ENCODE measurements around the gene TECR.

The TECR gene

DNA sequence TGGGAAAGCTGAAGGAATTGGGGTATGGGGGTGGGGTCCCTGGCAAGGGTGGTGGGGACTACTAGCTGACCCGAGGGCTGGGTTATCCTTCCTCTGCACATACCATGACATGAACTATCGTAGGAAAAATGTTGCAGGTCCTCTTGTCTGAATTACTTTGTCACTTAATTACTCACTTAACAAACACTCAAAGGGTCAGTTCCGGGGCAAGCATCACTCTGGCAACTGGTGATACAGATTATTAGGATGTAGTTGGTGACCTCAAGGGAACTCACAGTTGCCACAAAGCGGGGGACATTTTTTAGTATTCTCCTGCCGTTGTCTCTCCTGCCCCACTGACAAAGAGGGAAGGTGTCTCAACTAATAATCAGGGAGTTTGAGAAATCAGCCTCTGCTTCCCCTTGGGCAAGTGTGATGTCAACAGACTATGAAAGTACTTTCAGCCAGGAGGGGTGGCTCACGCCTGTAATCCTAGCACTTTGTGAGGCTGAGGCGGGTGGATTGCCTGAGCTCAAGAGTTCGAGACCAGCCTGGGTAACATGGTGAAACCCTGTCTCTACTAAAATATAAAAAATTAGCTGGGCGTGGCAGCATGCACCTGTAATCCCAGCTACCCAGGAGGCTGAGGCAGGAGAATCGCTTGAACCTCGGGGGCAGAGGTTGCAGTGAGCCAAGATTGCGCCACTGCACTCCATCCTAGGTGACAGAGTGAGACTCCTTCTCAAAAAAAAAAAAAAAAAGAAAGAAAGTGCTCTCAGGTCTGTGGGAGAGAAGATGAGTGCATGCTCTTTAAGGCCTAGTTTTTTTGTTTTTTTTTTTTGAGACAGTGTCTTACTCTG, 21.5 kb upstream of the TECR start:
- no peak for DNase-seq (ENCODE audit: low spot score)

DNA sequence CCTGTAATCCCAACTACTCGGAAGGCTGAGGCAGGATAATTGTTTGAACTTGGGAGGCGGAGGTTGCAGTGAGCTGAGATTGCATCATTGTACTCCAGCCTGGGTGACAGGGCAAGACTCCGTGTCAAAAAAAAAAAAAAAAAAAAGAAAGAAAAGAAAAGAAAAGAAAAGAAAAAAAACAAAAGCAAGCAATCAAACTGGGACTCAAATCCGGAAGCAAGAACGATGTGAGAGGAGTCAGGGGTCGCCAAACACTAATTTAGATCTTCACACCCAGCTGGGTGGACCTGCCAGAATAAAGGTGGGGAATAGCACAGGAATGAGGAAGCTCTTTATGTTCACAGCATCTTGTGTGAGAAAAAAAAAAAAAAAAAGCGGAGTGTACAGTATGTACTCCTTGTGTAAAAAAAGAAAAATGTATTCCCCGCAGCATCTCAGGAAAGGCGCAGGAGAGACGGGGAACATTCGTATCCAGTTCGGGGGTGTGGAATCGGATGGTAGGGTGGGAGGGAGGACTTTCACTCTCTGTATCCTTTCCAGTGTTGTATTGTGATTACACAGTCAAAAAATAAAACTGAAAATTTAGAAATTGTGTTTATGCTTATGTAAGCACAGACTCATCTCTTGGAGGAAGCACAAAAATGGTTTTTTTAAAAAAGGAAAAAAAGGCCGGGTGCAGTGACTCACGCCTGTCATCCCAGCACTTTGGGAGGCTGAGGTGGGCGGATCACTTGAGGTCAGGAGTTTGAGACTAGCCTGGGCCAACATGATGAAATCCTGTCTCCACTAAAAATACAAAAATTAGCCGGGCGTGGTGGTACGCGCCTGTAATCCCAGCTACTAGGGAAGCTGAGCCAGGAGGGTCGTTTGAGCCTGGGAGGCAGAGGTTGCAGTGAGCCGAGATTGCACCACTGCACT, 18.8 kb upstream of the TECR start:
- DNase-seq (ENCODE audit: low spot score), result no peak

DNA sequence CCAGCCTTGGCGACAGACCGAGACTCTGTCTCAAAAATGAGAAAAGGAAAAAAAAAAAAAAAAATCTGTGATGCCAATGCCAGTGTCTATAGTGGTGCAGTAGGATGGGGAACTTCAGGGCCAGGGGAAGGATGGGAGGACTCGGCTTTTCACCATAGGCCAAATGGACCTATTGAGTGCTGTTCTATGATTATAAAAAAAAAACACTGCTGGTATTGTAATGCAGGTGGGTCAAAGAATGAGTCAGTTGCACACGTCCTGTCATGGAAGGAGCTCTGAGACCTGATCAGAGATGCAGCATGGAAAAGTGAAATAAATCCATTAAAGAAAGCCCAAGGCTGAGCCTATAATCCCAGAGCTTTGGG, 18.2 kb upstream of the TECR start:
- DNase-seq (ENCODE audit: low spot score), result no peak

DNA sequence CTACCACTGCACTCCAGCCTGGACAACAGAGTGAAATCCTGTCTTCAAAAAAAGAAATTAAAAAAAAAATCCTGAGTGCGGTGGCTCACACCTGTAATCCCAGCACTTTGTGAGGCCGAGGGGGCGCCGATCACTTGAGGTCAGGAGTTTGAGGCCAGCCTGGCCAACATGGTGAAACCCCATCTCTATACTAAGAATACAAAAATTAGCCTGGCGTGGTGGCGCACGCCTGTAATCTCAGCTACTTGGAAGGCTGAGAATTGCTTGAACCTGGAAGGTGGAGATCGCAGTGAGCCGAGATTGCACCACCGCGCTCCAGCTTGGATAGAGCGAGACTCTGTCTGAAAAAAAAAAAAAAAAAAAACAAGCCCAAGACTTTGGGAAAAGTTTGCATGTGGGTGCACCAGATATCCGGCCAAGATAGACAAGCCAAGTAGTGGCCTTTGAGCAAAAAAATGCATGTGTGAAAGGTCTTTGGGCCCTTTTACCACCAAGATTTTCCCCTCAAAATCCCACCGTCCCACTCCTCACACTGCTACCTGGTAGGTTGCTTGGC, 16.9 kb upstream of the TECR start:
- DNase-seq (ENCODE audit: low spot score), result no peak

DNA sequence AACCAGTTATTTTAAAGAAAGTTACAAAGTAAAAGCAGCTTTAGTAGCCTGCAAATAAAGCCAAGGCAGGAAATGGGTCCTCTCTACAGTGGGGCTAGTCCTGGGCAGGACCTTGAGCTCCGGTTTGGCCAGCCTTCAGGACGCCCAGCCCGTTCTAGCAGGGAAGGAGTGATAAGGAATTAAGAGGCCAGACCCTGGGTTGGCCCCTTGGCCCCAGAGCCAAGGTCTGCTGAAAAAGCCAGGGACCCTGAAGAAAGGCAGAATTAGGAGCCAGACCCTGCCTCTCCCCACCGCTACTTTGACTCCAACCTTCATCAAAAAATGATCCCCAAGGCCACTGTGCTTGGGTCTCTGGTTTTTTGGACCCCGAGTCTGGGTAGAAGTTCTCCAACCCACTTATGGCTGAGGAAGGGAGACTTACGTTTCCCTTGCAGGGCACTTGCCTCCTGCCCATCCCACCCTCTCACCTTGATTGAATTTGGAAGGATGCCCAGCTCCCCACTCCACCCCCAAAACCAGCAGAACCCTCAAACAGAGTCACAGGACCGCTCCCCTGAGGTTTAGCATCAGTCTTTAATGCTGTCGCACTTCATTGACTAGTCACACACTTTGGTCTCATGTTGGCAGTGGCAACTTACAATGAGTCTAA, 15.1 kb upstream of the TECR start:
- DNase-seq (ENCODE audit: low spot score), result no peak

DNA sequence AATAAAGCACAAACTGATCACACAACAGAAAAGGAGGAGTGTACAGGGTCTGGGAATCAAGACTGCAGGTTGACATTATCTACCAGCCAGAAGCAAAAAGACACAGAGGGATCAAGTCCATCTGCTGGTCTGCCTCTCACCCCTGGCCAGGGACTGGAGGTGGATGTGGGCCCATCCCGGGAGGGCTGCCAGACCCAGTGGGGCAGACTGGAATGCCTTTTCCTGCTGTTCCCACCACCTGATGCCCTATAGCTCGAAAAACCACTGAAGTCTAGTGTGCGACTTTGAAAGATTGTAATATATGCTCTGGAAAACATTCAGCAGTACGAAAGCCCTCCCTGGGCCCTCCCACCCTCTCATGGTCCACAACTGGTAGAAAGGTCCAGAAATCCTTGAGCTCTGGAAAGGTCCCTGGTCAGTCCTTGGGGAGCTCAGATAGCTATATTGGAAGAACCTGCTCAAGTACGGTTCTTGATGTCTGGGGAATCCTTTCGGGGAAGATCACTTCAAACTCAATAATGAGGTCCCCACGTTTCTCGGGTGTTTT, 13.8 kb upstream of the TECR start:
- no peak for DNase-seq (ENCODE audit: low spot score)

DNA sequence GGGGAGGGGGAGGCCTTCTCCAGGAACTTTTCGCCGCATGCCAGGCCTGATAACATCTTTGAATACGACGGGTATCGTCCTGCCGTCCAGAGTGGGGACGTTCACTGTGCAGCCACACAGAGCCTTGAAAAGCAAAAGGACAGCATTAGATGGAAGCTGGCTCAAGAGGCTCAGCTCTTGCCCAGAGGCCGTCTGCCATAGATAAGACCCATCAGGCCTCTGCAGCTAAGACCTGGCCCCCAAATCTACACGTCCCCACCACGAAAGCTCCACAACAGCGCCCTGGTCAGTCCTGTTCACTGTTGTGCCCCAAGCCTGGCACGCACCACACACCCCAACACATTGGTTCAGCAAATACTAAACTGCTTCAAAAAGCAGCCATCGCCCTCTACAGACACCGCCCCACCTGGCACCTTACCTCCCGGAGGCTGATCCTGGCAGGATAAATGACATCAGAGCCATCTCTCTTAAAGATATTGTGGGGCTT, 13.3 kb upstream of the TECR start:
- DNase-seq (ENCODE audit: low spot score), result no peak

DNA sequence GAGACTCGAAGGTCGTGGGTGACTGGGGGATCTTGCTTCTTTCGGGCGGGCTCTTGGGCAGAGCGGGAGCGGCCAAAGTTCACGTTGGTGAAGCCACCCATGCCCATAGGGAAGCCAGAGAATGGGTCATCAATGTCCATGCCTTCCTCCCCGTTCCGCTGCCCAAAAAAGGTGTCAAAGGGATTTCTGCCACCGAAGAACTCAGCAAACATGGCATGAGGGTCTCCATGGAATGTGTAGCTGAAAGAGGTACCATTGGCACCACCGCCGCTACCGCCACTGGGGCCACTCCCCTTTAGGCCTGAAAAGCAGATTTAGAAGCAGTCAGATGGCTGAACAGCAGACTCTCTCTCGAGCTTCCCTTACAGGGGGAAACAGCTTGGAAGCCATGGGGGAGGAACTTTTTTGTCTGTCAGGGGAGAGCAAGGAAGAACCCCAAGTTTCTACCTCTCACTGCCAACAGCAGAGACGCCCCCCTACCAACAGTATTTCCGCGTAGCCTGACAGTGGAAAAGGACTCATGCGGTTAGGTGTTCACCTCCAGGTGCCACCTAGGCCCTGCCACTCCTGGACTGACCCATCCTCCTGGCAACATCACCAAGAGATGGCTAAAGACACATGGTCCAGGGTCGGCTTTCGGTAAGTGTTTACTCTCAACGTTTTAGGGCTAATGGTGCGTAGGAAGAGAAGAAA, 12.5 kb upstream of the TECR start:
- DNase-seq (ENCODE audit: low spot score), result no peak

DNA sequence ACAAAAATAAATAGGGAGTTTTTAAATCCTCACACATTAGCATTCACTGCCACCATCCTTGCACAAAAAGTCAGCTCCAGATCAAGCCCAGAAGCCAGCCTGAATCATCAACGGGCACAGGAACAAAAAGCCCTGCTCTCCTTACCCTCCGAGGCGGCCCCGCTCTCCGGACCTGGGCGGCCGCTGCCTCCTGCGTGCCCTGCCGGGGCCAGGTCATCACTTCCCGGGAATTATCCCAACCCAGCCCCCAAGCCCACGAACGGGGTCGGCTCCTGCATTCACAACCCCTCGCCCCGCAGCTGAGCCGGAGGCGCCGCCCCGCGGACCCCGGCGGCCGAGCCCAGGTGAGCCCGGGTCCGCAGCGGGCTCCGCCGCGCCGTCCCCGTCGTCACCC, 12.0 kb upstream of the TECR start:
- no peak for DNase-seq (ENCODE audit: low spot score)

DNA sequence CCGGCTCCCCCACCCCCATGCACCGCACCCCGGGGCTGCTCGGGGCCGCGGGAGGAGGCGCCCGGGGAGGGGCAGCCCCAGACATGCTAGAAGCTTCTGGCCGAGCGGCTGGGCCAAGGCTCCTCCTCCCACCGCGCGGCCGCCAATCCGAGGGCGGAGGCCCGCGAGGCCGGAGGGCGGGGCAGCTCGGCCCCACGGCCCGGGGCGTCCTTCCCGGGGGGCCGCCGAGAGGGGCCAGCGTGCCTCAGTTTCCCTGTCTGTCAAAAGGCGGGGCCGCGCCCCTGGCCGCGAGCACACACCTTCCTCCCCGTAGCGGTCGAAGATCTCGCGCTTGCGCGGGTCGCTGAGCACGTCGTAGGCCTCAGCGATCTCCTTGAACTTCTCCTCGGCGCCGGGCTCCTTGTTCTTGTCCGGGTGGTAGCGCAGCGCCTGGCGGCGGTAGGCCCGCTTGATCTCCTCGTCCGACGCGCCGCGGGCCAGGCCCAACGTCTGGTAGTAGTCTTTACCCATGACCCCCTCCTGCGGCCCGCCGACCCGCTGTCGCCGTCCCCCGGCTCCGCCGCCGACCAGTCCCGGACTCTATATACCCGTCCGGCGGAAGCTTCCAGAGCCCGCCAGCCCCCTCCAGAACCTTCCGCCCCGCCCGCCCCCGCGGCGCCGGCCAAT, 11.4 kb upstream of the TECR start, which contains the start of gene DNAJB1:
Gene DNAJB1, minus strand, starts transcription at position 558 of the 666 bp plus-strand sequence. Its CDS starts 48 bp downstream, at position 510.
- peak; percentile 86 for DNase-seq (ENCODE audit: low spot score)

DNA sequence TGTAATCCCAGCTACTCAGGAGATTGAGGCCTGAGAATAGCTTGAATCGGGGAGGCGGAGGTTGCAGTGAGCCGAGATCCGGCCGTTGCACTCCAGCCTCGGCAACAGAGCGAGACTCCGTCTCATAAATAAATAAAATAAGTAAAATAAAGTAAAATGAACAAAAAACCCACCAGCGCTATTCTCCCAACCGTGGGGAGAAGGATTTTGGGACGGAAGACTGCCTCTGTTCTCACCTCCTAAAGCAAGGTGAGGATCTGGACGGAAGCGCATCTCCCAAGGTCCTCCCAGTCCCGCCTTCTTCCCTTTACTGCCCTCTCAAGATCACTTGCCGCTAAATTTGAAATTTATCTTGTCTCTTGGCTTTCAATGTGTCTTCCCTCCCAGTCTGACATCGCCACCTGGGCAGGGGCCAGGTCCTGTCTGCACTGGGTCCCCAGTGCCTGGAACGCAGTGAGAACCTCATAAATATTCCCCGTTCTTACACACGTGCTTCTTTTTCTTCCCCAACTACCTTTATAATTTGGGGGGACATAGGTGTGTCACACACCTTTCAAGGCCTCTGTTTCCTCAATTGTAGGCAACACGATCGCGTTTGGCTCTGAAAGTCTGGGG, 10.0 kb upstream of the TECR start:
- no peak for DNase-seq (ENCODE audit: low spot score)

DNA sequence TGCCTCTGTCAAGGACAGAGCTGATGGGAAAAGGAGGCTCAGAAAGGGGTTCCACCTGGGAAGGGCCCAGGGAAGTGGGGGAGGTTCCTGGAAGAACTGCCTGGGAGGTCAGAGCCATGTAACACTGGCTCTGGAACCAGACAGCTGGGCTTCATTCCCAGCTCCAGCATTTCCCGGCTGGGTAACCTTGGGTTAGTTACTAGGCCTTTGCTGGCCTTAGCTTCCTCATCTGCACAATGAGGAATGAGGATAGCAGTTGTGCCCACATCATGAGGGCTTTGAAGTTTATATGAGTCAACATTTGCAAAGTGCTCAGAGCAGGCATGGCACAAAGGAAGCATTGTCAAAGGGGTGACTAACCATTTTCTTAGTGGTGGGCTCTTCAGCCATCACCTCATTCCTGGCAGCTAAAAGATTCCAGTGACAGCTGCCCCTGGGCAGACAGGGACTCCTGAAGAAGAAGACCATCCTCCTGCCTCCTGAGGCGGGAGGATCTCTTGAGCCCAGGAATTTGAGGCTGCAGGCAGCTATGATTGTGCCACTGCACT, 9.5 kb upstream of the TECR start:
- no peak for DNase-seq (ENCODE audit: low spot score)

DNA sequence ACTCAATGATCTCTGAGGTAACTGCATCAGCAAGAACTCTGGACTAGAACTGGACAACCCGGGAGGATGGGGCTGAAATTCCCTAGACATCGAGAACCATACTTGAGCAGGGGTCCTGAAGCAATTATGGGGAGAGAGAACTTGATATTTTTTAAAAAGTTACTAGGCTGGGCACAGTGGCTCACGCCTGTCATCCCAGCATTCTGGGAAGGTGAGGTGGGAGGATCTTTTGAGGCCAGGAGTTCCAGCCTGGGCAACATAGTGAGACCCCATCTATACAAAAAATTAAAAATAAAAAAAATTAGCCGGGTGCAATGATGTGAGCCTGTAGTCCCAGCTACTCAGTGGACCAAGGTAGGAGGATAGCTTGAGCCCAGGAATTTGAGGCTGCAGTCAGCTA, 8.9 kb upstream of the TECR start:
- no peak for DNase-seq (ENCODE audit: low spot score)

DNA sequence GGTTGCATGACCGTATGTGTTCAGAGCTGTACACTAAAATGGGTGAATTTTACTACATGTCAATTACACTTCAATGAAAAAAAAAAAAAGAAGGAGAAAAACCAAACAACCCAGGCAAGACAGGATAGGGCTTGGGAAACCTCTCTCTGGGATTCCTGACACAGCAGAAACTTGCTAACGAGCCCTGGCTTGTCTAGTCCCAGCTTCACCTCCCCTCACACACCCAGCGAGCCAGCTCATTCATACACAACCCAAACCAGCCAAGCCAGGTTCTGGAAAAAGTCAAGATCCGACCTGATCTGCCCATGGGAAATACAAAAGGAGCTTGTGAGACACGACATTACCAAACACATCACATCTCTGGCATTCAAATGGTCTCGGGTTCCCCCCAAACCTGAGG, 3.7 kb upstream of the TECR start:
- no peak for DNase-seq (ENCODE audit: low spot score)

DNA sequence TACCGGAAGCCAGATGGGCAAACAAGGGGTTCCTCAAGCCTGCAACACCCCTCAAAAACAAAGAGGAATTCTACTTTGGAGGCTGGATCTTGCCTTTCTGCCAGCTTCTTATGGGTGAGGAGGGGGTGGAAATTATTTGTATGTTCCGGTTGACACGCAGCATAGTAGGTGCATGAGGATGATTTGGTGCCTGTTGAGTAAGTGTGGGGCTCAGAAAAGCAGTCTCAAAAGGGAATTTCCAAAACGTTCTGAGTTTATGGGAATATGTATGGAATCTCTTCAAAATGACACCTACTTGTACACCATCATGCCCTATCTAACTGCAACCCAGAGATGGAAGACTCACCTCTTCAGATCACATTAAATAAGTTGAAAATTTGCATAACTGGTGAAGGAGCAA, 3.0 kb upstream of the TECR start:
- no peak for DNase-seq (ENCODE audit: low spot score)

DNA sequence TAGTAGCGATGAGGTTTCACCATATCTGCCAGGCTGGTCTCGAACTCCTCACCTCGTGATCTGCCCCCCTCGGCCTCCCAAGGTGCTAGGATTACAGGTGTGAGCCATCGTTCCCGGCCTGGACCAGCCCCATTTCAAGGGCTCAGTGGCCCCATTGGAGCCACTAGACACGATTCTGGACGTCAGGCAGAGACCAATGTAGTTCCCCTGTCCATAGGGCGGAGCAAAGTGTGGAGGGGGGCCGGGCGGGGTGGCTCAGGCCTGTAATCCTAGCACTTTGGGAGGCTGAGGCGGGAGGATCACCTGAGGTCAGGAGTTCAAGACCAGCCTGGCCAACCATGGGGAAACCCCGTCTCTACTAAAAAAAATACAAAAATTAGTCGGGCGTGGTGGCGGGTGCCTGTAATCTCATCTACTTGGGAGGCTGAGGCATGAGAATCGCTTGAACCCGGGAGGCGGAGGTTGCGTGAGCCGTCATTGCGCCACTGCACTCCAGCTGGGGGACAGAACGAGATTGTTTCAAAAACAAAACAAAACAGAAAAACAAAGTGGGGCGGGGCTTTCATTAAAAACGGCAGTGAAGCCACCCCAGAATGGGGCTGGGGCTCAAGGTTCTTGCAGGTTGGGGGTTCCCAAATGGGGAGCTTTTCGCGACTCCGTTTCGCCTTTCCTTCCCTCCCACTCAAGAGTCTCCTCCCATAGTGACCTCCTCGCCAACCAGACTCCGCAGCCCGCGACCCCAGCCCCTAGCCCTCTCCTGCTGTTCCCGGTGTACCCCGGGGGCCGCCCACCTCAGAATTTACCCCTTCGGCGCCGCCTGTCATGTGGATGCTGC, 758 bp upstream of the TECR start:
- DNase-seq (ENCODE audit: low spot score), result no peak

DNA sequence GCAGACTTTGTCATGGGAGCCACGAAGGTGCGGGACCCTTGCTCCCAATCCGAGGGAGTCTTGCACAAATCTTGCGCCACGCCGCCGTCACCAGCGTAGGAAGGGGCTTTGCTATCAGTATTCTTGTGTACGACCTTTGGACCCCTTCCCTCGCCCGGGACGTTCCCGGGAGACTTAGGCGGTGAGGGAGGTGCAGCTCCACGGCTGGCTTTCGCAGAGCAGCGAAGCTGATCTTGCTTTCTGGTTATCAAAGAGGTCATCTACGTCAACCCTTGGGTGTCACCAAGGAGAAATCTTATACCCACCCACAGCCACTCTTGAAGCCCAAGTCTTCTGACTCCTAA, 583 bp downstream of the TECR start:
- DNase-seq (ENCODE audit: low spot score), result no peak

DNA sequence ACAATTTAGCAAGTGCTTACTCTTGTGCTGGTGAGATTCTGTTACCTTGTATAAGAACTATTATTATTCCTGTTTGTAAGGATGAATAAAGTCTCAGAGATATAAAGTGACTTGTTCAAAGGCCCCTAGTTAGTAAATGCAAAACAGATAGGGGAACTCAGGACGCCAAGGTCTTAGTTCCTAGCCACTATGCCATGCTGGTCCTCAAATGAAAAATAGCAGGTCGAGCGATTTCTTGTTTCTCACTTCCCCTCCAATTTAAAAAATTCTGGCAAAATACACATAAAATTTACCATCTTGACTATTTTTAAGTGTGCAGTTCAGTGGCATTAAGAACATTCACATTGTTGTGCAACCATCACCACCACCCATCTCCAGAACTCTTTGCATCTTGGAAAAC, 1.1 kb downstream of the TECR start:
- no peak for DNase-seq (ENCODE audit: low spot score)

DNA sequence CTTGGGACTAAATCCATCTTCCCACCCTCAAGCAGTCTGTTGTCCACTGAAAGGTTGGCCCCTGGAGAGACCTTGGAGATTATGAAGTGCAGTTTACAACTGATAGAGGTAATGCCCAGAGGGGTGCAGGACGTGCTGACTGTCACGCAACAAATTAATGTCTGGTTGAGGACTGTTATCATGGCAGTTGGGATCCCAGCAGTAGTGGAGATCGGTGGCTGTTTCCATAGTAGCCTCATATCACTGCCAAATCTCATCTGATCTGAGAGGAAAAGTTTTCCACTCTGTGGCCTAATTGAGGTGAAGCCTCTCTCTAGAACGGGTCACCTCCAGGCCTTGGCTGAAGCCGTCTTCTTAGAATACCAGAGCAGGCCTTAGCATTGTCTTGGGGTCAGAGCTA, 4.1 kb downstream of the TECR start:
- DNase-seq (ENCODE audit: low spot score), result no peak
